GM21737 (cell line): Measurements from ENCODE around the gene CDY1.
"Not testable (repeated sequence)": the region's sequence is repeated elsewhere in the genome, so short reads cannot be mapped to it uniquely, and the experiment has no call there.

ENCODE experiments used
- ATAC-seq: cut with Tn5 transposase; IDR thresholded peaks from one replicate; pipeline ENCODE4 v1.9.1; 2021; ENCODE audit warnings: mild to moderate bottlenecking, moderate library complexity; ENCODE audit not compliant: unreplicated experiment

CDY1 gene, protein sequence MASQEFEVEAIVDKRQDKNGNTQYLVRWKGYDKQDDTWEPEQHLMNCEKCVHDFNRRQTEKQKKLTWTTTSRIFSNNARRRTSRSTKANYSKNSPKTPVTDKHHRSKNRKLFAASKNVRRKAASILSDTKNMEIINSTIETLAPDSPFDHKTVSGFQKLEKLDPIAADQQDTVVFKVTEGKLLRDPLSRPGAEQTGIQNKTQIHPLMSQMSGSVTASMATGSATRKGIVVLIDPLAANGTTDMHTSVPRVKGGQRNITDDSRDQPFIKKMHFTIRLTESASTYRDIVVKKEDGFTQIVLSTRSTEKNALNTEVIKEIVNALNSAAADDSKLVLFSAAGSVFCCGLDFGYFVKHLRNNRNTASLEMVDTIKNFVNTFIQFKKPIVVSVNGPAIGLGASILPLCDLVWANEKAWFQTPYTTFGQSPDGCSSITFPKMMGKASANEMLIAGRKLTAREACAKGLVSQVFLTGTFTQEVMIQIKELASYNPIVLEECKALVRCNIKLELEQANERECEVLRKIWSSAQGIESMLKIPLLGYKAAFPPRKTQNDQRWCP

DNA sequence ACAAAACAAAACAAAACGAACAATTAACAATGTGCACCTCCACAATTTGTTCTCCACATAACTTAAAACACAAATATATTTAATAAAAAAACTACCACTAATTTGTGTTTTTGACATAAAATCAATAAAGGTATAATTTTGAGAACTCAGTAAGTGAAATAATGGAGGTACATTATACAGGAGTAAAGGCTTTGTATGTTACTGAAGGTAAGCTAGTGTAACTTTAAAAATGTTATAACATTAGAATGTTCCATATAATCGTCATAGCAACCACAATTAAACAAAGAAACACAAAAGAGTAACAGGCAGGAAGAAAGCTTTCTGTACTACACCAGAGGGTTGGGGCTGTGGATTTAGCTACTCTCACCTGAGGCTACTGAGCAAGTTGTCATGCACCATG lies at the start of gene CDY1:
CDY1 (plus strand) TSS at position 301 of the 400 bp plus-strand sequence. CDS start 326 bp downstream, outside the sequence.
- not testable (repeated sequence) for ATAC-seq

DNA sequence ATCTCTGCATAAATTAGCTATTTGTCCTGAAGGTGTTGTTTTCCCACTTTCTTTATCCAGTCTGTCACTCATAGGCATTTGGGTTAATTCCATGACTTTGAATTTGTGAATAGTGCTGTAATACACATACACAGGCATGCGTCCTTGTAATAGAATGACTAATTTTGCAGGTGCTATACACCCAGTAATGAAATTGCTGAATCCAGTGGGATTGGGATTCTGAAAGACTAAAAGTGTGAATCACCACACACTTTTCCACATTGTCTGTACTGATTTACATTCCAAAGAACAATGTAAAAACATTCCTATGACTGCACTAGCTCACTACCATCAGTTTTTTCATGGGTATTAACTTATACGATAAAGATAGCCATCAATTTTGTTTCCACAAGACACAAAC lies 28.6 kb upstream of the CDY1 start:
- ATAC-seq = not testable (repeated sequence)

DNA sequence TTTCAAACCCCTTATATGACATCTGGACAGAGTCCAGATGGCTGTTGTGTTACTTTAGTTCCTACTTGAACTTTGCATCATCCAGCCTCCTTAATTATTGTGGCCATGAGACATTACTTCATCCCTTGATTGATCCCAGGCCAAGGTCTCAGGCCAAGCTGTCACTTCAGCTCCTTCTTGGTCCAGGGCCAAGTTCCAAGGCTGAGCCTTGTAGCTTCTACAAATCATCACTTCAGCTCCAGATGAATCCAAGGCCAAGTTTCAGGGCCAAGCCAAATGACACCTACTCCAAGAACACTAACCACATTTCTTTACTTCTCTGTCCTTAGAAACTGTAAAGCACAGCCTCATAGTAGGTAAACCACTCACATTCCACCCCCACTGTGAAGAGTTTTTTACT lies 1.7 kb upstream of the CDY1 start:
- not testable (repeated sequence) for ATAC-seq

GRCh38 chrY:25626524-25626923 lies 4.6 kb downstream of the CDY1 start:
- not testable (repeated sequence) for ATAC-seq

DNA sequence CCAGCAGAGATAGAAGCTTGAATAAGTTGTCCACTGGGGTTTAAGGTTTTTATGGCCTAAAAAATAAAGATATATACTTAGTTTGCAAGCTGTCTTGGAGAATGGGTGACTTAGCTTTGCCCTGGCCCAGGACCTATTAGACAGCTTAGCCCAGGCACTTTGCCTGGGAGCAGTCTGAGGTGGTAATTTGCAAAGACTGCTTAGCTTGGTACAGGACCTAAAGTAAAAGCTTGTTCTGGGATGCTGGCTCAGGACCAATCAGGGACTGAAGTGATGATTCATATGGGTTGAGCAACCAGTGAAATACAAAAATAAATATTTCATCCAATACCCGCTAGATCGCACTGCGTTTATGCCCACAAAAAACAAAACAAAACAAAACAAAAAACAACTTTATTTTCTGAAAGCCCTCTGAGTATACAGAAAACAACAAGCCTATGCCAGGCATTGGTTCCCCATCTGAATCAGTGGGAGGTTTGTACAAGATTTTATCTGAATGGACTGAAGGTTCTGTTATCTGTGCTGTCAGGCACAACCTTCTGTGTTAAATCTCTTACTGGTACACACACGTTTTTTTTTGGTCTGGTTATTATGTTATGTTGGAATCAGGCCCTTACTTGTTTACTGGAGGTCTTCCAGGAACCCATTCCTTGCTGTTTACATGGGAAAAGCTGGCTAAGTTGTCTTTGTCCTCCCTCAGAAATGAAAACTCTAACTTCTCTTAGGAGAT lies 8.6 kb downstream of the CDY1 start:
- not testable (repeated sequence) for ATAC-seq

GRCh38 chrY:25639852-25640251 lies 17.9 kb downstream of the CDY1 start:
- ATAC-seq = not testable (repeated sequence)

GRCh38 chrY:25643024-25643915 lies 21.4 kb downstream of the CDY1 start:
- not testable (repeated sequence) for ATAC-seq
